GM12878 (cell line): ENCODE results near the gene PFKL. TPM values are rescaled to one million over a fixed set of nuclear protein-coding genes. Genes with fewer than 3 reads are reported as not detected.

Experiments
- ATAC-seq: fragments of 200-7000 bp; cut with Tn5 transposase; 3 replicates; pipeline ENCODE4 v1.9.1; 2020; ENCODE audit warnings: mild to moderate bottlenecking, moderate library complexity
- Bru-seq: library from RNA; stranded (reverse); fragments of 400-500 nt; gene quantifications from one replicate; lab custom pipeline; 2021; lab: Mats Ljungman, UMichigan
- BruChase-seq, 2 experiments: library from RNA; stranded (reverse); fragments of 400-500 nt; gene quantifications; one replicate each; lab custom pipeline; 2021; lab: Mats Ljungman, UMichigan
- BruUV-seq: library from RNA; stranded (reverse); fragments of 400-500 nt; replicated peaks from 2 replicates; lab custom pipeline; 2021; lab: Mats Ljungman, UMichigan
- CTCF ChIA-PET: fragments of 300-600 bp; sonication (Branson Sonifier 250); formaldehyde crosslinking; extraction: SDS; loops from one replicate; lab custom pipeline; 2021; ENCODE audit warnings: inconsistent platforms; lab: Yijun Ruan, JAX
- POLR2A ChIA-PET: fragments of 350-600 bp; formaldehyde crosslinking; extraction: SDS; loops from one replicate; lab custom pipeline; 2021; ENCODE audit warnings: inconsistent platforms; lab: Charles Lee
- RAD21 ChIA-PET: fragments of 300-600 bp; sonication (Branson Sonifier 250); formaldehyde crosslinking; loops from one replicate; lab custom pipeline; 2023; ENCODE audit warnings: antibody characterized with exemption; ENCODE audit not compliant: unreplicated experiment; lab: Charles Lee
- SMC1A ChIA-PET: fragments of 300-600 bp; sonication (Branson Sonifier 250); formaldehyde crosslinking; loops from one replicate; lab custom pipeline; 2023; ENCODE audit not compliant: unreplicated experiment, uncharacterized antibody; lab: Charles Lee
- DNase-seq: peaks from one replicate; pipeline ENCODE4 v3.0.0-alpha.2; 2011; ENCODE audit warnings: low read depth, low spot score
- FAIRE-seq: peaks from 3 replicates; lab custom pipeline; 2011; peaks lifted over from hg19 to GRCh38; lab: Jason Lieb, UNC
- H2AFZ ChIP-seq: 2 replicates; pipeline ENCODE4 v1.6.0; 2011; ENCODE audit warnings: low read depth, low read length, control low read depth; ENCODE audit not compliant: control insufficient read depth
- H3K27ac ChIP-seq: 2 replicates; pipeline ENCODE4 v1.5.1; 2011; ENCODE audit warnings: control low read depth; ENCODE audit not compliant: control insufficient read depth, insufficient read depth
- H3K27me3 ChIP-seq, 2 experiments: replicated peaks in 1 of 2; 2 replicates each; pipeline versions ENCODE4 v1.6.0 to v1.6.1; 2011; ENCODE audit warnings: low read length in 1 of 2; ENCODE audit not compliant: control insufficient read depth in 2 of 2, insufficient read depth in 2 of 2
- H3K36me3 ChIP-seq, 2 experiments: 2 replicates each; pipeline ENCODE4 v1.5.1; 2011; ENCODE audit warnings: low read length in 1 of 2; ENCODE audit not compliant: control insufficient read depth in 2 of 2, insufficient read depth in 2 of 2
- H3K4me1 ChIP-seq: 2 replicates; pipeline ENCODE4 v1.6.1; 2011; ENCODE audit warnings: mild to moderate bottlenecking, low read length, moderate library complexity, mixed read lengths; ENCODE audit not compliant: control insufficient read depth, insufficient read depth
- H3K4me2 ChIP-seq: 2 replicates; pipeline ENCODE4 v1.6.0; 2011; ENCODE audit warnings: control low read depth; ENCODE audit not compliant: control insufficient read depth, insufficient read depth
- H3K4me3 ChIP-seq: fragments of 200-600 bp; sonication (generic); 2 replicates; pipeline ENCODE4 v1.5.1; 2016
- H3K79me2 ChIP-seq: 2 replicates; pipeline ENCODE4 v1.6.0; 2011; ENCODE audit warnings: low read length; ENCODE audit not compliant: control insufficient read depth, insufficient read depth
- H3K9ac ChIP-seq: 2 replicates; pipeline ENCODE4 v1.8.0; 2011; ENCODE audit warnings: low read length, control low read depth, mixed read lengths; ENCODE audit not compliant: control insufficient read depth, insufficient read depth
- H3K9me3 ChIP-seq: replicated peaks from 3 replicates; pipeline ENCODE4 v1.5.1; 2011; ENCODE audit warnings: mild to moderate bottlenecking, low read length; ENCODE audit not compliant: control insufficient read depth, insufficient read depth
- H4K20me1 ChIP-seq: 2 replicates; pipeline ENCODE4 v1.6.0; 2011; ENCODE audit not compliant: control insufficient read depth, insufficient read depth
- ESRRA ChIP-seq: IDR thresholded peaks from 2 replicates; pipeline ENCODE4 v1.6.1; 2012; ENCODE audit warnings: mild to moderate bottlenecking, low read length, improper control_type of control experiment
- HDGF ChIP-seq: fragments of 450-650 bp; IDR thresholded peaks from 2 replicates; pipeline ENCODE4 v1.6.1; 2016; ENCODE audit warnings: antibody characterized with exemption
- JUND ChIP-seq: IDR thresholded peaks from 2 replicates; pipeline ENCODE4 v1.6.1; 2012; ENCODE audit warnings: low read depth, mild to moderate bottlenecking, low read length, improper control_type of control experiment, moderate library complexity
- KAT2A ChIP-seq: conservative IDR thresholded peaks from 2 replicates; pipeline ENCODE4 v1.6.1; 2011; ENCODE audit warnings: low read depth, low read length; ENCODE audit not compliant: control insufficient read depth
- MEF2B ChIP-seq: fragments of 450-650 bp; IDR thresholded peaks from 2 replicates; pipeline ENCODE4 v1.6.1; 2018; ENCODE audit warnings: mild to moderate bottlenecking, moderate library complexity; ENCODE audit not compliant: partially characterized antibody, poor library complexity, severe bottlenecking
- MTA2 ChIP-seq: fragments of 450-650 bp; IDR thresholded peaks from 2 replicates; pipeline ENCODE4 v1.6.1; 2016; ENCODE audit warnings: low read depth, mild to moderate bottlenecking, moderate library complexity
- MYB ChIP-seq: fragments of 150-350 bp; IDR thresholded peaks from 2 replicates; pipeline ENCODE4 v1.6.1; 2014; ENCODE audit warnings: mild to moderate bottlenecking, low read depth, low read length, borderline replicate concordance
- POLR2A ChIP-seq: IDR thresholded peaks from 2 replicates; pipeline ENCODE4 v1.6.1; 2011; ENCODE audit warnings: low read depth, mild to moderate bottlenecking, low read length
- RB1 ChIP-seq: fragments of 450-650 bp; formaldehyde crosslinking; IDR thresholded peaks from 2 replicates; pipeline ENCODE4 v1.6.1; 2017; ENCODE audit warnings: mild to moderate bottlenecking, borderline replicate concordance
- RCOR1 ChIP-seq: conservative IDR thresholded peaks from 2 replicates; pipeline ENCODE4 v1.6.1; 2012; ENCODE audit warnings: low read depth, low read length, improper control_type of control experiment
- RELB ChIP-seq: fragments of 450-650 bp; IDR thresholded peaks from 2 replicates; pipeline ENCODE4 v1.6.1; 2017; ENCODE audit warnings: low read depth, mild to moderate bottlenecking, moderate library complexity
- SP1 ChIP-seq: IDR thresholded peaks from one replicate; pipeline ENCODE4 v1.6.1; 2011; ENCODE audit warnings: low read depth, low read length
- SREBF1 ChIP-seq: IDR thresholded peaks from 2 replicates; pipeline ENCODE4 v1.6.1; 2012; ENCODE audit warnings: mild to moderate bottlenecking, low read length
- WGBS: methylation state at CpG from one replicate; pipeline ENCODE4 v1.1.6; 2016; ENCODE audit warnings: low lambda C conversion rate; ENCODE audit not compliant: insufficient replicate concordance, insufficient coverage; ENCODE audit errors: missing lambda C conversion rate; 5-methylcytosine and 5-hydroxymethylcytosine counted together
- in situ Hi-C: fragments of 300-500 bp; cut with MboI; formaldehyde crosslinking; loops from 9 replicates; pipeline ENCODE4 v1.14.3; 2018; ENCODE audit warnings: mixed read lengths
- intact Hi-C: fragments of 100-400 bp; cut with micrococcal nuclease; formaldehyde crosslinking; loops from one replicate; pipeline ENCODE4 v1.14.2; 2022; ENCODE audit not compliant: unreplicated experiment
- long read RNA-seq, 2 experiments: library from polyadenylated mRNA; unstranded; transcript quantifications; one replicate each; pipeline ENCODE4 v2.0.0, GENCODE V29; 2019 to 2020
- polyA minus RNA-seq, 3 experiments: library from RNA; depleted of rRNA, polyadenylated mRNA; stranded (reverse); fragments of >200 nt; gene quantifications; 2 replicates each; pipeline ENCODE4 v1.2.3, GENCODE V29; 2011
- polyA plus RNA-seq, 11 experiments: library from polyadenylated mRNA; depleted of rRNA in 4 of 11; unstranded in 6 of 11; stranded (reverse) in 5 of 11; fragments of >200 nt; fragmentation: Nextera tagmentation in 4 of 11; fragmentation: Illumina TruSeq in 1 of 11; extraction: Ambion mirVana in 4 of 11; extraction: Trizol in 1 of 11; gene quantifications; 1 replicate in 1 of 11; 2 replicates in 10 of 11; pipeline versions ENCODE4 v1.2.1 to v1.2.3, GENCODE V29; 2011 to 2016; ENCODE audit warnings: inconsistent platforms in 2 of 11, missing spikeins in 2 of 11, low read depth in 1 of 11
- total RNA-seq, 4 experiments: library from RNA; depleted of rRNA in 3 of 4; stranded (reverse); fragments of >200 nt in 3 of 4; fragmentation: Illumina TruSeq in 1 of 4; extraction: Trizol in 1 of 4; gene quantifications; 2 replicates each; pipeline versions ENCODE4 v1.2.1 to v1.2.3, GENCODE V29; 2013 to 2021
- TF ChIP-seq, protein P1 (sequence below): IDR thresholded peaks from 2 replicates; pipeline ENCODE4 v1.6.1; 2011; ENCODE audit warnings: low read depth, mild to moderate bottlenecking, low read length, moderate library complexity, borderline replicate concordance; ENCODE audit errors: extremely low read depth

PFKL gene
- total RNA-seq (2013; cell fraction: nucleolus; rRNA removed) = 144 and 180 TPM in 2 replicates
- total RNA-seq (2014; rRNA removed) (127 and 146 TPM in 2 replicates), total RNA-seq (2014; rRNA removed; fragmentation: Illumina TruSeq; extraction: Trizol) (52.6 and 56.1 TPM in 2 replicates), total RNA-seq (2021) (192 and 194 TPM in 2 replicates), polyA plus RNA-seq (2011; rRNA removed) (43.3 and 94.2 TPM in 2 replicates), polyA plus RNA-seq (2014; fragmentation: Illumina TruSeq; extraction: Trizol) (7.8 and 45.7 TPM in 2 replicates), polyA plus RNA-seq (2014; fragmentation: Nextera tagmentation; extraction: Ambion mirVana) (10 to 100 TPM in 1 of 2 experiments, 1 to 10 TPM in 1; 1.2 to 11.2 TPM), polyA plus RNA-seq (2014; rRNA removed) (130 and 154 TPM in 2 replicates), polyA plus RNA-seq (2016; fragmentation: Nextera tagmentation; extraction: Ambion mirVana) (100 to 1,000 TPM; 184 to 191 TPM), polyA minus RNA-seq (2011; rRNA and poly(A)+ RNA removed) (76.6 and 156 TPM in 2 replicates), Bru-seq, nascent RNA (percentile 84 among the genes with signal in this experiment), BruChase-seq, experiment 1, labeled RNA remaining after a 6-hour chase (percentile 90 among the genes with signal in this experiment), BruChase-seq, experiment 2, labeled RNA remaining after a 2-hour chase (percentile 83 among the genes with signal in this experiment)
- 60.4 TPM for polyA plus RNA-seq (2011; ENCODE audit: low read depth)
- 130 and 162 TPM in 2 replicates for polyA plus RNA-seq (2011; cell fraction: cytosol; rRNA removed)
- 550 and 578 TPM in 2 replicates for polyA plus RNA-seq (2011; cell fraction: nucleus; rRNA removed)
- 148 and 190 TPM in 2 replicates for polyA plus RNA-seq (2012)
- 59.1 and 73.4 TPM in 2 replicates for polyA minus RNA-seq (2011; cell fraction: cytosol; rRNA and poly(A)+ RNA removed)
- polyA minus RNA-seq (2011; cell fraction: nucleus; rRNA and poly(A)+ RNA removed) = 62.3 and 85.3 TPM in 2 replicates
- long read RNA-seq, experiment 1, transcript PFKL-201 (22 exons, 2,912 nt) = major isoform, 104 of 145 reads
- long read RNA-seq, experiment 1, partial matches to known transcripts = 24 of 145 reads
- long read RNA-seq, experiment 1, other reads (novel, unspliced or antisense) = 16 of 145 reads
- long read RNA-seq, experiment 2, transcript PFKL-201 (22 exons, 2,912 nt) = major isoform, 13 of 21 reads
- long read RNA-seq, experiment 2, partial matches to known transcripts = 6 of 21 reads
- long read RNA-seq, experiment 2, other reads (novel, unspliced or antisense) = 0 of 21 reads

DNA sequence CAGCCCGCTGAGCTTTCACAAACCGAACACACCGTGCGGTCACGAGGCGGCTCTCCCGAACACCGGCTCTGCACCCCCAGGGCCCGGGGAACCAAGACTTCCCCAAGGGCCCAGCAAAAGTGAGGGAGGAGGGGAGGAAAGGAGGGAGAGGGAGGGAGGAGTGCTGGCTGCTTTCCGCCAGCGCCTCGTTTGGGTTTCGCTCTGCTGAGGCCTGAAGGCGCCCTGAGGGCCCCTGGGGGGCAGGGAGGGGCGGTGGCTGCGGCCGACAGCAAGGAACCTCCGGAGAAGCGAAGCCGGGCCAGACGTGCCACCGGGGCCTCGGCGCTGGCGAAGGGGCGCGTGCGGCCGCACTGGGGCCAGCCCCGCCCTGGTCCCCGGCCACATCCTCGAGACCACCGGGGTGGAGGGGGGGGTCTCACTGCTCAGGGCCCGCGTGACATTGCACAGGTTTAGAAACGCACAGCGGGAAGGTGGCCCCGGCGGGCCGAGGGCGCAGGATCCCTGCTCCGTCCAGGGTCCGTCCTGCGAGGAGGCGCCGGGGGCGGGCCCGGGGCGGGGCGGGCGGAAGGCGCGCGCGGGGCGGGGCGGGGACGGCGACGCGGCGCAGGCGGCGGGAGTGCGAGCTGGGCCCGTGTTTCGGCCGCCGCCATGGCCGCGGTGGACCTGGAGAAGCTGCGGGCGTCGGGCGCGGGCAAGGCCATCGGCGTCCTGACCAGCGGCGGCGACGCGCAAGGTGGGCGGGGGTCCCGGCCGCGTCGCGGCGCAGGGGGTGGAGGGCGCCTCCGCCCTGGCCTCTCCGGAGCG, at the start of gene PFKL:
Gene PFKL, plus strand, starts transcription at position 596 of the 804 bp plus-strand sequence. Its CDS starts 53 bp downstream, at position 649.
- CTCF ChIA-PET = interaction anchor here (1.0 kb wide), 2 partner anchors 18 to 32 kb away, joined by 3 read pairs; no protein-coding TSS in a partner anchor
- Histone ChIP-seq H3K9me3 (no peaks in the 10 kb centered on the region), H3K27ac (peak within 1 kb of the TSS; percentile 95), H3K79me2 (peaks cover 51% of the 10 kb centered on the region), H3K4me1 (peaks cover 45% of the 10 kb centered on the region), H3K4me3 (peak within 1 kb of the TSS; percentile 96), H3K36me3 (no peaks in the 10 kb centered on the region), H3K27me3 (no peaks in the 10 kb centered on the region), H3K9ac (peak within 1 kb of the TSS; percentile 87), H2AFZ (peak within 1 kb of the TSS; percentile 62), H3K4me2 (peak within 1 kb of the TSS; percentile 99), H4K20me1 (no peaks in the 10 kb centered on the region)
- ATAC-seq (peak; percentile 67), DNase-seq (peak; percentile 59), FAIRE-seq (no peak)
- POLR2A ChIA-PET = interaction anchor here (1.0 kb wide), 1 partner anchor 39 kb away, joined by 3 read pairs; the partner anchor contains the start of gene CFAP410
- intact Hi-C loops (no loop called here), in situ Hi-C loops (no loop called here)
- SMC1A ChIA-PET = no interaction called here
- BruUV-seq = no TSS peak
- WGBS = under 1% methylated on average over 32 of the region's 94 CpGs
- RAD21 ChIA-PET = no interaction called here
- peak; percentile 70 for TF ChIP-seq RELB
- peak; percentile 70 for TF ChIP-seq SP1
- TF ChIP-seq MEF2B = peak; percentile 81
- TF ChIP-seq, protein P1, sequence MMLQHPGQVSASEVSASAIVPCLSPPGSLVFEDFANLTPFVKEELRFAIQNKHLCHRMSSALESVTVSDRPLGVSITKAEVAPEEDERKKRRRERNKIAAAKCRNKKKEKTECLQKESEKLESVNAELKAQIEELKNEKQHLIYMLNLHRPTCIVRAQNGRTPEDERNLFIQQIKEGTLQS = no peak
- TF ChIP-seq SREBF1 = no peak
- no peak for TF ChIP-seq JUND
- 0 out of 2 replicates have a peak, but pooled peaks have one; percentile 79 for TF ChIP-seq HDGF
- no peak for TF ChIP-seq ESRRA
- TF ChIP-seq POLR2A = peak; percentile 79; the same call in 1 of the 2 replicates
- TF ChIP-seq MTA2 = peak; percentile 46; the same call in 1 of the 2 replicates
- 0 out of 2 replicates have a peak, but pooled peaks have one; percentile 61 for TF ChIP-seq RCOR1
- TF ChIP-seq MYB = no peak
- TF ChIP-seq KAT2A = no peak
- no peak; the same call in 1 of the 2 replicates for TF ChIP-seq RB1
